OCI-LY7 (cell line): ENCODE measurements around the gene SAMM50. TPM values are rescaled to one million over a fixed set of nuclear protein-coding genes. Genes with fewer than 3 reads are reported as not detected.

Experiments
- BruUV-seq: library from RNA; stranded (reverse); fragments of 400-500 nt; replicated peaks from 2 replicates; lab custom pipeline; 2021; lab: Mats Ljungman, UMichigan
- CTCF ChIA-PET: fragments of 300-600 bp; sonication (Branson Sonifier 250); formaldehyde crosslinking; loops from one replicate; lab custom pipeline; 2022; ENCODE audit warnings: antibody characterized with exemption; ENCODE audit not compliant: unreplicated experiment; lab: Charles Lee
- POLR2A ChIA-PET: fragments of 300-600 bp; sonication (Branson Sonifier 250); formaldehyde crosslinking; loops from one replicate; lab custom pipeline; 2022; ENCODE audit warnings: antibody characterized with exemption; lab: Charles Lee
- DNase-seq: peaks from one replicate; pipeline ENCODE4 v3.0.0-alpha.2; 2015; ENCODE audit warnings: low spot score
- H2AFZ ChIP-seq: fragments of 200-600 bp; sonication (generic), shearing (Covaris generic); 2 replicates; pipeline ENCODE4 v1.6.1; 2014; ENCODE audit warnings: mild to moderate bottlenecking, antibody characterized with exemption, low read length, moderate library complexity
- H3K27ac ChIP-seq: fragments of 200-600 bp; sonication (generic); 2 replicates; pipeline ENCODE4 v1.5.1; 2014; ENCODE audit warnings: mixed run types, low read depth, mild to moderate bottlenecking, moderate library complexity, low read length, inconsistent platforms; ENCODE audit not compliant: poor library complexity, severe bottlenecking
- H3K36me3 ChIP-seq: fragments of 200-600 bp; sonication (generic); 2 replicates; pipeline ENCODE4 v1.6.1; 2014; ENCODE audit warnings: mild to moderate bottlenecking, antibody characterized with exemption, low read length, moderate library complexity, mixed read lengths; ENCODE audit not compliant: insufficient read depth
- H3K4me1 ChIP-seq: fragments of 200-600 bp; sonication (generic); 2 replicates; pipeline ENCODE4 v1.5.1; 2014; ENCODE audit warnings: mild to moderate bottlenecking, low read length; ENCODE audit not compliant: insufficient read depth, poor library complexity, severe bottlenecking
- H3K4me2 ChIP-seq: fragments of 200-600 bp; sonication (generic); 2 replicates; pipeline ENCODE4 v1.6.1; 2014; ENCODE audit warnings: mild to moderate bottlenecking, low read length
- H3K4me3 ChIP-seq: fragments of 200-600 bp; sonication (generic); 2 replicates; pipeline ENCODE4 v1.5.1; 2014; ENCODE audit warnings: mild to moderate bottlenecking, low read depth, low read length; ENCODE audit not compliant: poor library complexity, severe bottlenecking
- H3K79me2 ChIP-seq: fragments of 200-600 bp; sonication (generic); 2 replicates; pipeline ENCODE4 v1.6.1; 2016; ENCODE audit warnings: low read depth, mild to moderate bottlenecking, low read length, moderate library complexity, mixed read lengths; ENCODE audit not compliant: insufficient read depth
- H3K9me2 ChIP-seq: fragments of 200-600 bp; sonication (generic); 2 replicates; pipeline ENCODE4 v1.6.1; 2016; ENCODE audit warnings: mild to moderate bottlenecking, low read length, mixed read lengths; ENCODE audit not compliant: insufficient read depth
- H3K9me3 ChIP-seq: fragments of 200-600 bp; sonication (generic); 2 replicates; pipeline ENCODE4 v1.6.1; 2014; ENCODE audit warnings: mild to moderate bottlenecking, mixed run types, low read length, mixed read lengths
- H4K20me1 ChIP-seq: fragments of 200-600 bp; sonication (generic); 2 replicates; pipeline ENCODE4 v1.6.1; 2014; ENCODE audit warnings: mild to moderate bottlenecking, antibody characterized with exemption, low read length, moderate library complexity, mixed read lengths; ENCODE audit not compliant: insufficient read depth
- CTCF ChIP-seq: fragments of 200-600 bp; sonication (generic); conservative IDR thresholded peaks from 2 replicates; pipeline ENCODE4 v1.5.1; 2014; ENCODE audit warnings: mild to moderate bottlenecking, antibody characterized with exemption, low read length, moderate library complexity, mixed read lengths
- EZH2phosphoT487 ChIP-seq: fragments of 200-600 bp; sonication (generic); IDR thresholded peaks from 2 replicates; pipeline ENCODE4 v1.6.1; 2018; ENCODE audit warnings: low read depth, borderline replicate concordance, mild to moderate bottlenecking, mixed run types, antibody characterized with exemption, low read length, moderate library complexity, mixed read lengths
- intact Hi-C: fragments of 100-400 bp; cut with micrococcal nuclease; formaldehyde crosslinking; loops from one replicate; pipeline ENCODE4 v1.10.0; 2022; ENCODE audit not compliant: unreplicated experiment
- total RNA-seq, 2 experiments: library from RNA; depleted of rRNA in 1 of 2; stranded (reverse); fragments of >200 nt in 1 of 2; shearing (Covaris generic) in 1 of 2; gene quantifications; 2 replicates each; pipeline ENCODE4 v1.2.3, GENCODE V29; 2014 to 2022

SAMM50 gene
- total RNA-seq, 2 experiments from 2014 or later: 34.6 to 72.9 TPM

- Histone ChIP-seq H2AFZ (no peak overlapping the region), H3K4me2 (no peak overlapping the region), H3K79me2 (no peaks in the 10 kb centered on the region), H3K27ac (no peak overlapping the region), H3K4me3 (no peak overlapping the region), H3K4me1 (no peaks in the 10 kb centered on the region), H3K9me3 (no peaks in the 10 kb centered on the region), H4K20me1 (no peaks in the 10 kb centered on the region), H3K36me3 (peaks cover 9% of the 10 kb centered on the region; the same call in 1 of the 2 replicates), H3K9me2 (no peaks in the 10 kb centered on the region)
- no peak for TF ChIP-seq EZH2phosphoT487
- TF ChIP-seq CTCF: no peak
- no TSS peak for BruUV-seq
- CTCF ChIA-PET: no interaction called here
- DNase-seq: no peak
- POLR2A ChIA-PET: no interaction called here
- intact Hi-C loops: no loop called here
Observed at GRCh38 chr22:44005524-44005923, 50.3 kb downstream of the SAMM50 start.

- no peak for DNase-seq
- no TSS peak for BruUV-seq
- CTCF ChIA-PET: no interaction called here
- no peaks in the 10 kb centered on the region for H3K36me3 ChIP-seq
- no peaks in the 10 kb centered on the region for H3K9me2 ChIP-seq
- no peaks in the 10 kb centered on the region for H3K79me2 ChIP-seq
- no peaks in the 10 kb centered on the region for H3K9me3 ChIP-seq
- no peak for TF ChIP-seq EZH2phosphoT487
- TF ChIP-seq CTCF: no peak
- H4K20me1 ChIP-seq: no peaks in the 10 kb centered on the region
- H3K4me2 ChIP-seq: no peak overlapping the region
- intact Hi-C loops: no loop called here
- POLR2A ChIA-PET: no interaction called here
- H3K4me3 ChIP-seq: no peak overlapping the region
- H3K4me1 ChIP-seq: no peaks in the 10 kb centered on the region
- H2AFZ ChIP-seq: no peak overlapping the region
- no peak overlapping the region for H3K27ac ChIP-seq
Observed at GRCh38 chr22:44012162-44012561, 56.9 kb downstream of the SAMM50 start.

- TF ChIP-seq CTCF (no peak), EZH2phosphoT487 (no peak)
- H2AFZ ChIP-seq: no peak overlapping the region
- BruUV-seq: no TSS peak
- intact Hi-C loops: no loop called here
- H3K79me2 ChIP-seq: no peaks in the 10 kb centered on the region
- H4K20me1 ChIP-seq: no peaks in the 10 kb centered on the region
- ChIA-PET POLR2A (no interaction called here), CTCF (no interaction called here)
- DNase-seq: no peak
- no peak overlapping the region for H3K27ac ChIP-seq
- H3K4me3 ChIP-seq: no peak overlapping the region
- H3K9me3 ChIP-seq: no peaks in the 10 kb centered on the region
- H3K4me1 ChIP-seq: no peaks in the 10 kb centered on the region
- H3K4me2 ChIP-seq: no peak overlapping the region
- no peaks in the 10 kb centered on the region for H3K9me2 ChIP-seq
- H3K36me3 ChIP-seq: no peaks in the 10 kb centered on the region
Observed at GRCh38 chr22:44012591-44012990, 57.3 kb downstream of the SAMM50 start.
